Natural killer cell (primary cell): ENCODE data around the gene KIF21B. TPM values are rescaled to one million over a fixed set of nuclear protein-coding genes. Genes with fewer than 3 reads are reported as not detected.
A peak's percentile ranks its signal among the peaks of the same experiment; 100 is the strongest.

Experiments
- ATAC-seq, 3 donors: fragments of 150-1000 bp in 2 of 3; fragments of 200-7000 bp in 1 of 3; cut with Tn5 transposase; 1 replicate in 1 of 3; 2 replicates in 2 of 3; pipeline ENCODE4 v1.10.0; 2021; ENCODE audit warnings: mild to moderate bottlenecking in 2 of 3, moderate library complexity in 2 of 3
- DNase-seq, 2 donors: peaks; one replicate each; pipeline versions ENCODE4 v3.0.0 to v3.0.0-alpha.2; 2013 to 2021; ENCODE audit warnings: mixed read lengths in 1 of 2
- H3K27ac ChIP-seq: one replicate; pipeline ENCODE4 v1.5.1; 2013; ENCODE audit warnings: mild to moderate bottlenecking, low read length
- H3K27me3 ChIP-seq: one replicate; pipeline ENCODE4 v1.6.1; 2013; ENCODE audit warnings: low read length; ENCODE audit not compliant: control insufficient read depth, insufficient read depth
- H3K36me3 ChIP-seq: one replicate; pipeline ENCODE4 v1.6.1; 2013; ENCODE audit warnings: low read length; ENCODE audit not compliant: control insufficient read depth, insufficient read depth
- H3K4me1 ChIP-seq: one replicate; pipeline ENCODE4 v1.6.1; 2013; ENCODE audit warnings: low read length; ENCODE audit not compliant: control insufficient read depth, insufficient read depth
- H3K4me3 ChIP-seq: one replicate; pipeline ENCODE4 v1.5.1; 2013; ENCODE audit warnings: low read length
- H3K9me3 ChIP-seq: one replicate; pipeline ENCODE4 v1.6.1; 2013; ENCODE audit warnings: low read length; ENCODE audit not compliant: control insufficient read depth, insufficient read depth
- H3K27ac Mint-ChIP-seq, 2 donors: one replicate each; pipeline ENCODE4 v1.8.0; 2022; ENCODE audit warnings: mild to moderate bottlenecking in 2 of 2, mixed read lengths in 2 of 2, moderate library complexity in 1 of 2
- H3K27me3 Mint-ChIP-seq, 2 donors: one replicate each; pipeline ENCODE4 v1.8.0; 2022; ENCODE audit warnings: low read depth in 2 of 2, mixed read lengths in 2 of 2
- H3K36me3 Mint-ChIP-seq: one replicate; pipeline ENCODE4 v1.8.0; 2022; ENCODE audit warnings: mixed read lengths
- H3K4me1 Mint-ChIP-seq, 2 donors: one replicate each; pipeline ENCODE4 v1.8.0; 2022; ENCODE audit warnings: mixed read lengths in 2 of 2
- H3K4me3 Mint-ChIP-seq: one replicate; pipeline ENCODE4 v1.8.0; 2022; ENCODE audit warnings: mild to moderate bottlenecking, moderate library complexity, mixed read lengths
- H3K9me3 Mint-ChIP-seq, 2 donors: one replicate each; pipeline ENCODE4 v1.8.0; 2022; ENCODE audit warnings: mixed read lengths in 2 of 2
- CTCF ChIP-seq: fragments of 200-600 bp; IDR thresholded peaks from one replicate; pipeline ENCODE4 v1.8.0; 2022; ENCODE audit warnings: antibody characterized with exemption
- WGBS: methylation state at CpG from one replicate; pipeline ENCODE4 v1.1.7; 2013; ENCODE audit warnings: missing lambda C conversion rate; ENCODE audit not compliant: insufficient coverage; 5-methylcytosine and 5-hydroxymethylcytosine counted together
- intact Hi-C: fragments of 100-400 bp; cut with micrococcal nuclease; formaldehyde crosslinking; loops from one replicate; pipeline ENCODE4 v1.14.2; 2022
- total RNA-seq, 4 donors: library from RNA; stranded (reverse); fragments of 120-200 nt in 1 of 4; gene quantifications; one replicate each; pipeline versions ENCODE4 v1.2.3 to v1.2.4, GENCODE V29; 2013 to 2022

KIF21B gene
- total RNA-seq, 3 donors from 2014 or later (not counting 1 experiment from before 2014, with no cell fraction given): 102 to 129 (median 126) TPM

- Mint-ChIP-seq H3K4me1 (peaks cover 18 to 30% of the 10 kb centered on the region in 2 donors), H3K36me3 (no peaks in the 10 kb centered on the region), H3K27ac (no peak overlapping the region), H3K4me3 (no peak overlapping the region), H3K27me3 (no peaks in the 10 kb centered on the region), H3K9me3 (no peaks in the 10 kb centered on the region)
- Histone ChIP-seq H3K9me3 (no peaks in the 10 kb centered on the region), H3K27me3 (no peaks in the 10 kb centered on the region), H3K4me3 (no peak overlapping the region), H3K4me1 (peaks cover 36% of the 10 kb centered on the region), H3K27ac (no peak overlapping the region), H3K36me3 (no peaks in the 10 kb centered on the region)
- no peak for TF ChIP-seq CTCF
- WGBS: 0% methylated on average over 1 of the region's 3 CpGs
- intact Hi-C loops: no loop called here
- DNase-seq (no peak), ATAC-seq (no peak)
These were observed 3.3 kb upstream of the KIF21B start for GRCh38 chr1:201026836-201027235.

GRCh38 chr1:201026234-201026633 is 2.7 kb upstream of the KIF21B start:
- peaks cover 42% of the 10 kb centered on the region for H3K4me1 ChIP-seq
- DNase-seq (no peak), ATAC-seq (no peak)
- no peak for TF ChIP-seq CTCF
- intact Hi-C loops: no loop called here
- no peaks in the 10 kb centered on the region for H3K36me3 ChIP-seq
- Mint-ChIP-seq H3K36me3 (no peaks in the 10 kb centered on the region), H3K4me3 (no peak overlapping the region), H3K4me1 (peaks cover 24 to 36% of the 10 kb centered on the region in 2 donors), H3K27ac (no peak overlapping the region), H3K9me3 (no peaks in the 10 kb centered on the region), H3K27me3 (no peaks in the 10 kb centered on the region)
- H3K27ac ChIP-seq: no peak overlapping the region
- WGBS: 40% methylated on average over 3 of the region's 3 CpGs
- H3K4me3 ChIP-seq: no peak overlapping the region
- H3K27me3 ChIP-seq: no peaks in the 10 kb centered on the region
- no peaks in the 10 kb centered on the region for H3K9me3 ChIP-seq

- no peak overlapping the region for H3K4me3 Mint-ChIP-seq
- ATAC-seq (no peak), DNase-seq (peak in 1 of 2 donors; percentile 44)
- Histone ChIP-seq H3K36me3 (no peaks in the 10 kb centered on the region), H3K27me3 (no peaks in the 10 kb centered on the region), H3K27ac (no peak overlapping the region), H3K9me3 (no peaks in the 10 kb centered on the region), H3K4me1 (peaks cover 48% of the 10 kb centered on the region), H3K4me3 (no peak overlapping the region)
- intact Hi-C loops: no loop called here
- TF ChIP-seq CTCF: no peak
- no peaks in the 10 kb centered on the region for H3K9me3 Mint-ChIP-seq
- H3K36me3 Mint-ChIP-seq: no peaks in the 10 kb centered on the region
- WGBS: 67% methylated on average over 7 of the region's 7 CpGs
- H3K27me3 Mint-ChIP-seq: no peaks in the 10 kb centered on the region
- no peak overlapping the region for H3K27ac Mint-ChIP-seq
- H3K4me1 Mint-ChIP-seq: peaks cover 30 to 42% of the 10 kb centered on the region in 2 donors
These were observed 2.1 kb upstream of the KIF21B start for GRCh38 chr1:201025571-201026002.

- H3K9me3 ChIP-seq: no peaks in the 10 kb centered on the region
- intact Hi-C loops: loop anchor here (5.0 kb wide), 1 partner anchor 137 kb away; no protein-coding TSS in a partner anchor
- peaks cover 58% of the 10 kb centered on the region for H3K4me1 ChIP-seq
- H3K27me3 ChIP-seq: no peaks in the 10 kb centered on the region
- no peak overlapping the region for H3K27ac ChIP-seq
- no peak for DNase-seq
- peaks cover 40 to 52% of the 10 kb centered on the region in 2 donors for H3K4me1 Mint-ChIP-seq
- peak overlapping the region in 1 of 2 donors; percentile 98 for H3K27ac Mint-ChIP-seq
- ATAC-seq: no peak
- H3K27me3 Mint-ChIP-seq: no peaks in the 10 kb centered on the region
- no peaks in the 10 kb centered on the region for H3K36me3 ChIP-seq
- H3K4me3 ChIP-seq: no peak overlapping the region
- no peak overlapping the region for H3K4me3 Mint-ChIP-seq
- no peak for TF ChIP-seq CTCF
- WGBS: 75% methylated on average over 2 of the region's 2 CpGs
- H3K36me3 Mint-ChIP-seq: no peaks in the 10 kb centered on the region
- H3K9me3 Mint-ChIP-seq: no peaks in the 10 kb centered on the region
These were observed 1.1 kb upstream of the KIF21B start for GRCh38 chr1:201024625-201024998.
